WTC11 (cell line): ENCODE results near the gene PDE1C. TPM values are rescaled to one million over a fixed set of nuclear protein-coding genes. Genes with fewer than 3 reads are reported as not detected.

Experiments
- ATAC-seq: fragments of 200-7000 bp; cut with Tn5 transposase; 2 replicates; pipeline ENCODE4 v1.10.0; 2021; ENCODE audit warnings: mild to moderate bottlenecking, moderate library complexity
- CTCF ChIA-PET: fragments of 300-600 bp; sonication (Branson Sonifier 250); formaldehyde crosslinking; loops from one replicate; lab custom pipeline; 2021; ENCODE audit warnings: antibody characterized with exemption; lab: Charles Lee
- POLR2A ChIA-PET: fragments of 350-600 bp; sonication (Branson Sonifier 250); formaldehyde crosslinking; loops from one replicate; lab custom pipeline; 2021; ENCODE audit warnings: antibody characterized with exemption; lab: Charles Lee
- DNase-seq: peaks from one replicate; pipeline ENCODE4 v3.0.0; 2021; ENCODE audit warnings: low spot score
- H3K27ac Mint-ChIP-seq: 2 replicates; pipeline ENCODE4 v1.8.0; 2021; ENCODE audit warnings: mixed read lengths
- H3K27me3 Mint-ChIP-seq: 2 replicates; pipeline ENCODE4 v1.8.0; 2021; ENCODE audit warnings: low read depth, mild to moderate bottlenecking, moderate library complexity, mixed read lengths
- H3K36me3 Mint-ChIP-seq: 2 replicates; pipeline ENCODE4 v1.8.0; 2021; ENCODE audit warnings: mixed read lengths
- H3K4me1 Mint-ChIP-seq: 2 replicates; pipeline ENCODE4 v1.8.0; 2022; ENCODE audit warnings: mixed read lengths
- H3K4me3 Mint-ChIP-seq: 2 replicates; pipeline ENCODE4 v1.8.0; 2021; ENCODE audit warnings: mild to moderate bottlenecking, moderate library complexity, mixed read lengths
- H3K9me3 Mint-ChIP-seq: 2 replicates; pipeline ENCODE4 v1.8.0; 2021; ENCODE audit warnings: mixed read lengths
- AR ChIP-seq: fragments of 250-450 bp; sonication (Bioruptor Pico); IDR thresholded peaks from 2 replicates; pipeline ENCODE4 v1.9.0; 2021; ENCODE audit warnings: mild to moderate bottlenecking
- ARID4B ChIP-seq: sonication (generic); formaldehyde crosslinking; IDR thresholded peaks from 2 replicates; pipeline ENCODE4 v1.8.0; 2023; ENCODE audit warnings: missing genetic modification reagents, mild to moderate bottlenecking, borderline replicate concordance
- ATF3 ChIP-seq: sonication (generic); formaldehyde crosslinking; conservative IDR thresholded peaks from 2 replicates; pipeline ENCODE4 v1.8.1; 2022; ENCODE audit warnings: mild to moderate bottlenecking, missing genetic modification reagents
- CBFB ChIP-seq: sonication (generic); formaldehyde crosslinking; IDR thresholded peaks from 2 replicates; pipeline ENCODE4 v1.8.1; 2022; ENCODE audit warnings: mild to moderate bottlenecking, low read depth, missing genetic modification reagents
- CREB1 ChIP-seq: sonication (generic); formaldehyde crosslinking; IDR thresholded peaks from 2 replicates; pipeline ENCODE4 v1.8.0; 2023; ENCODE audit warnings: mild to moderate bottlenecking, missing genetic modification reagents
- EMX1 ChIP-seq: fragments of 250-450 bp; sonication (Bioruptor Pico); IDR thresholded peaks from 2 replicates; pipeline ENCODE4 v1.8.0; 2021; ENCODE audit warnings: mild to moderate bottlenecking
- FOXP1 ChIP-seq: sonication (generic); formaldehyde crosslinking; IDR thresholded peaks from 2 replicates; pipeline ENCODE4 v1.8.0; 2022; ENCODE audit warnings: missing genetic modification reagents, mild to moderate bottlenecking, moderate library complexity, borderline replicate concordance
- IRF1 ChIP-seq: sonication (generic); formaldehyde crosslinking; IDR thresholded peaks from 2 replicates; pipeline ENCODE4 v1.8.0; 2023; ENCODE audit warnings: missing genetic modification reagents
- JUN ChIP-seq: sonication (generic); formaldehyde crosslinking; IDR thresholded peaks from 2 replicates; pipeline ENCODE4 v1.8.0; 2023; ENCODE audit warnings: mild to moderate bottlenecking, missing genetic modification reagents
- NFATC4 ChIP-seq: fragments of 250-450 bp; sonication (Bioruptor Pico); IDR thresholded peaks from 2 replicates; pipeline ENCODE4 v1.9.0; 2021; ENCODE audit warnings: mild to moderate bottlenecking
- NR1H2 ChIP-seq: sonication (generic); formaldehyde crosslinking; IDR thresholded peaks from 2 replicates; pipeline ENCODE4 v1.9.0; 2021; ENCODE audit warnings: mild to moderate bottlenecking, moderate library complexity, missing genetic modification reagents
- NR3C1 ChIP-seq: sonication (generic); formaldehyde crosslinking; conservative IDR thresholded peaks from 2 replicates; pipeline ENCODE4 v1.8.1; 2023; ENCODE audit warnings: low read depth, mild to moderate bottlenecking, missing genetic modification reagents
- TCF7 ChIP-seq: sonication (generic); formaldehyde crosslinking; IDR thresholded peaks from 2 replicates; pipeline ENCODE4 v1.8.0; 2022; ENCODE audit warnings: mild to moderate bottlenecking, low read depth, missing genetic modification reagents, moderate library complexity
- TP53 ChIP-seq: sonication (generic); formaldehyde crosslinking; IDR thresholded peaks from 2 replicates; pipeline ENCODE4 v1.8.1; 2023; ENCODE audit warnings: mild to moderate bottlenecking, missing genetic modification reagents
- ZNF219 ChIP-seq: sonication (generic); formaldehyde crosslinking; IDR thresholded peaks from 2 replicates; pipeline ENCODE4 v1.8.0; 2023; ENCODE audit warnings: missing genetic modification reagents, mild to moderate bottlenecking, borderline replicate concordance
- ZNF232 ChIP-seq: sonication (generic); formaldehyde crosslinking; IDR thresholded peaks from 2 replicates; pipeline ENCODE4 v1.8.0; 2022; ENCODE audit warnings: mild to moderate bottlenecking, missing genetic modification reagents
- ZNF281 ChIP-seq: sonication (generic); formaldehyde crosslinking; IDR thresholded peaks from 2 replicates; pipeline ENCODE4 v1.8.0; 2023; ENCODE audit warnings: mild to moderate bottlenecking, missing genetic modification reagents
- ZNF416 ChIP-seq: fragments of 250-450 bp; sonication (Bioruptor Pico); IDR thresholded peaks from 2 replicates; pipeline ENCODE4 v1.9.0; 2021; ENCODE audit warnings: mild to moderate bottlenecking, inconsistent platforms
- ZNF671 ChIP-seq: fragments of 250-450 bp; sonication (Bioruptor Pico); IDR thresholded peaks from 2 replicates; pipeline ENCODE4 v1.8.0; 2021; ENCODE audit warnings: mild to moderate bottlenecking
- total RNA-seq: library from RNA; stranded (reverse); gene quantifications from 3 replicates; pipeline ENCODE4 v1.2.3, GENCODE V29; 2021

The PDE1C gene
- total RNA-seq, 1 experiment from 2014 or later, result 0.55 TPM

GRCh38 chr7:31816810-31817209 lies 253.4 kb downstream of the PDE1C start:
- no peak overlapping the region for H3K27ac Mint-ChIP-seq
- TF ChIP-seq CREB1 (CRISPR knock-in tag) (no peak), TP53 (CRISPR knock-in tag) (no peak), ZNF416 (CRISPR knock-in tag) (no peak), ZNF281 (no peak), NFATC4 (CRISPR knock-in tag) (no peak), ZNF671 (CRISPR knock-in tag) (no peak), NR1H2 (CRISPR knock-in tag) (no peak), NR3C1 (CRISPR knock-in tag) (no peak), IRF1 (CRISPR knock-in tag) (no peak), FOXP1 (no peak), EMX1 (CRISPR knock-in tag) (no peak), CBFB (CRISPR knock-in tag) (no peak), AR (CRISPR knock-in tag) (no peak), TCF7 (CRISPR knock-in tag) (no peak), ARID4B (CRISPR knock-in tag) (no peak), ZNF219 (no peak), JUN (no peak), ATF3 (CRISPR knock-in tag) (no peak), ZNF232 (CRISPR knock-in tag) (no peak)
- ChIA-PET POLR2A (no interaction called here), CTCF (no interaction called here)
- no peaks in the 10 kb centered on the region for H3K9me3 Mint-ChIP-seq
- peaks cover 13% of the 10 kb centered on the region for H3K4me1 Mint-ChIP-seq
- no peaks in the 10 kb centered on the region for H3K36me3 Mint-ChIP-seq
- H3K4me3 Mint-ChIP-seq, result no peak overlapping the region
- ATAC-seq (no peak), DNase-seq (no peak)
- peaks cover 20% of the 10 kb centered on the region for H3K27me3 Mint-ChIP-seq
